Natural killer cell treated with Interleukin-12 subunit alpha and Interleukin-12 subunit beta and Interleukin-15 and Interleukin-18, amount 100 ng/mL, for 72 hours (primary cell): ENCODE results near the gene IL15. TPM values are rescaled to one million over a fixed set of nuclear protein-coding genes. Genes with fewer than 3 reads are reported as not detected.
A peak's percentile ranks its signal among the peaks of the same experiment; 100 is the strongest.
"Not testable (repeated sequence)": the region's sequence is repeated elsewhere in the genome, so short reads cannot be mapped to it uniquely, and the experiment has no call there.

Source experiments
- ATAC-seq, 2 donors: fragments of 150-1000 bp; cut with Tn5 transposase in 1 of 2; sonication (Bioruptor Pico), chemical (Tn5 transposase) in 1 of 2; 2 replicates each; pipeline ENCODE4 v1.10.0; 2021
- DNase-seq: peaks from one replicate; pipeline ENCODE4 v3.0.0; 2022; ENCODE audit warnings: low spot score
- H3K27ac Mint-ChIP-seq, 2 donors: 1 replicate in 1 of 2; 2 replicates in 1 of 2; pipeline ENCODE4 v1.8.0; 2022; ENCODE audit warnings: mixed read lengths in 2 of 2, mild to moderate bottlenecking in 1 of 2, moderate library complexity in 1 of 2
- H3K27me3 Mint-ChIP-seq, 2 donors: 1 replicate in 1 of 2; 2 replicates in 1 of 2; pipeline ENCODE4 v1.8.0; 2022; ENCODE audit warnings: mixed read lengths in 2 of 2
- H3K36me3 Mint-ChIP-seq: one replicate; pipeline ENCODE4 v1.8.0; 2022; ENCODE audit warnings: mixed read lengths
- H3K4me1 Mint-ChIP-seq, 2 donors: 1 replicate in 1 of 2; 2 replicates in 1 of 2; pipeline ENCODE4 v1.8.0; 2022; ENCODE audit warnings: low read depth in 2 of 2, mixed read lengths in 2 of 2, mild to moderate bottlenecking in 1 of 2
- H3K4me3 Mint-ChIP-seq: one replicate; pipeline ENCODE4 v1.8.0; 2022; ENCODE audit warnings: mixed read lengths
- H3K9me3 Mint-ChIP-seq: 2 replicates; pipeline ENCODE4 v1.8.0; 2022; ENCODE audit warnings: mixed read lengths
- total RNA-seq, 2 donors: library from RNA; stranded (reverse); gene quantifications; one replicate each; pipeline ENCODE4 v1.2.3, GENCODE V29; 2022

The IL15 gene
- total RNA-seq, 2 donors from 2014 or later = 4.7 to 7.2 TPM

DNA sequence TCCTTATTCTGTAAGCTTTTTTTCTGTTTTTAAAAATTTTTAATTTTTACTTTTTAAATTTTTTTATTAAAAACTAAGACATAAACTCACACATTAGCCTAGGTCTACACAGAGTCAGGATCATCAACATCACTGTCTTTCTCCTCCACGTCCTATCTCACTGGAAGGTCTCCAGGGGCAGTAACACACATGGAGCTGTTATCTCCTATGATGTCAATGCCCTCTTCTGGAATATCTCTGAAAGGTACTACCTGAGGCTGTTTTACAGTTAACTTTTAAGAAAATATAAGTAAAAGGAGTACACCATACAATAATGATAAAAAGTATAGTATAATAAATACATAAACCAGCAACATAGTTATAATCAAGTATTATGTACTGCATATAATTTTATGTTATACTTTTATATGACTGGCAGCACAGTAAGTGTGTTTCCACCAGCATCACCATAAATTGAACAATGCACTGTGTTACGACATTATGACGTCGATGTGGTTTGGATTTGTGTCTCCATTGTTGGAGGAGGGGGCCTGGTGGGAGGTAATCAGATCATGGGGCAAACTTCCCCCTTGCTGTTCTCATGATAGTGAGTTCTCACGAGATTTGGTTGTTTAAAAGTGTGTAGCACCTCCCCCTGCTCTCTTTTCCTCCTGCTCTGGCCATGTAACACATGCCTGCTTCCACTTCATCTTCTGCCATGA, 21.3 kb downstream of the IL15 start:
- H3K4me3 Mint-ChIP-seq = no peak overlapping the region
- DNase-seq (no peak), ATAC-seq (no peak)
- H3K27ac Mint-ChIP-seq = peak overlapping the region in 1 of 2 donors; percentile 23
- H3K36me3 Mint-ChIP-seq = no peaks in the 10 kb centered on the region
- no peaks in the 10 kb centered on the region for H3K27me3 Mint-ChIP-seq
- peaks cover 21 to 25% of the 10 kb centered on the region in 2 donors for H3K4me1 Mint-ChIP-seq
- no peaks in the 10 kb centered on the region for H3K9me3 Mint-ChIP-seq

DNA sequence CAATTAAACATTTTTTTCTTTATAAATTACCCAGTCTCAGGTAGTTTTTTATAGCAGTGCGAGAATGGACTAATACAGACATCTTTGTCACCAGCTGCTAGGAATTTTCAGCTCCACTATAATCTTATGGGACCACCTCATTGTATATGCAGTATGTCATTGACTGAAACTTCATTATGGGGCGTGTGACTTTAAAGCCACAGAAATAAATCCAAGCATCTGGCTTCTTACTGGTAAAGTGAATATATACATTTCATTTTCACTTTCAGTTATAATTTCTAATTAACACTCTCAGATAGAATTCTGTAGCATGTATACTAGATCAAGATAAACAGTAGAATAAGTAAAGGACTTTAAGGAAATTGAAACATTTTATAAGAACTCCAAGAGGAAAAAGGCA, 21.9 kb downstream of the IL15 start:
- H3K9me3 Mint-ChIP-seq = no peaks in the 10 kb centered on the region
- peaks cover 21 to 25% of the 10 kb centered on the region in 2 donors for H3K4me1 Mint-ChIP-seq
- no peak overlapping the region for H3K4me3 Mint-ChIP-seq
- H3K27ac Mint-ChIP-seq = peak overlapping the region in 1 of 2 donors; percentile 23
- H3K36me3 Mint-ChIP-seq = no peaks in the 10 kb centered on the region
- ATAC-seq = no peak
- DNase-seq = no peak
- no peaks in the 10 kb centered on the region for H3K27me3 Mint-ChIP-seq

DNA sequence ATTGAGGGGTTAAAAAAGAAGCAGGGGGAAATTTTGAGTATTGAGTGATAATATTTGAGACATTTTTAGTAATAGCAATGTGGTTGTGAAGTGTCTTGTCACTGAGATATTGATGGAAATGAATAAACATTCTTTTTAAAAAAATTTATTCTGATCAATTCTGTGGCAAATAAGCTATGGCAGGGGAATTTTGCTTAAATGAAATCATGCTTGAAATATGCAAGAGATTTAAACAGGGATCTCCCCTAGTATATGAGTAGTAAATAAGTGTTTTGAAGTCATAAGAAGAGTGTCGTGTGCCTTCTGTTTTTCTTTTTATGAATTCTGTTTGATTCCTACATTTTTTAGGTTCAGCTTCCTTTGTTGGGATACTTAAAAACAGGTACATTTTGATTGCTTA, 23.2 kb downstream of the IL15 start:
- Mint-ChIP-seq H3K27ac (peak overlapping the region in 1 of 2 donors; percentile 62), H3K4me3 (no peak overlapping the region), H3K36me3 (no peaks in the 10 kb centered on the region), H3K4me1 (peaks cover 21 to 25% of the 10 kb centered on the region in 2 donors), H3K27me3 (no peaks in the 10 kb centered on the region), H3K9me3 (no peaks in the 10 kb centered on the region)
- no peak for ATAC-seq
- no peak for DNase-seq

DNA sequence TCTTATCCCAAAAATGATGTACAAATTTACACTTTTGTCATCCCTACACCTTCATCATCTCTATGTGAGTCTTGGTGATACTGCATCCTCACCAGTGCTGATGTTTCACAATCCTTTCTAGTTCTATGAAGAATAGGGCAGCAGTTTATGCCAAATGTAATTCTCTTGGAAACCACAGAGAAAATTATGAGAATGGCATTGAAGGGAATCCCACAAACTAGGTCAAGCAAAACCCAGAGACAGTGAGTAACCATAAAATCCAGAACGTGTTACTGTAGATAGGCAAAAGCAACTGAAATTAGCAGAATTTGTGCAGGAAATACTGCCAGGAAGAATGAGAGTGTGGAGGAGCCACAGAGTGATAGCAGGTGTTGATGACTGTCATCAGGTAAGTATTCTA, 24.5 kb downstream of the IL15 start:
- DNase-seq = no peak
- no peaks in the 10 kb centered on the region for H3K9me3 Mint-ChIP-seq
- ATAC-seq = peak; percentile 53 to 73
- no peaks in the 10 kb centered on the region for H3K36me3 Mint-ChIP-seq
- peaks cover 21 to 25% of the 10 kb centered on the region in 2 donors for H3K4me1 Mint-ChIP-seq
- H3K27ac Mint-ChIP-seq = no peak overlapping the region
- H3K4me3 Mint-ChIP-seq = peak overlapping the region; percentile 0
- H3K27me3 Mint-ChIP-seq = no peaks in the 10 kb centered on the region

GRCh38 chr4:141668200-141668910, 32.0 kb downstream of the IL15 start:
- Mint-ChIP-seq H3K9me3 (peaks cover 3% of the 10 kb centered on the region), H3K27ac (no peak overlapping the region), H3K4me3 (no peak overlapping the region), H3K4me1 (peaks cover 0 to 10% of the 10 kb centered on the region in 2 donors), H3K36me3 (no peaks in the 10 kb centered on the region), H3K27me3 (no peaks in the 10 kb centered on the region)
- no peak for DNase-seq
- no peak for ATAC-seq

DNA sequence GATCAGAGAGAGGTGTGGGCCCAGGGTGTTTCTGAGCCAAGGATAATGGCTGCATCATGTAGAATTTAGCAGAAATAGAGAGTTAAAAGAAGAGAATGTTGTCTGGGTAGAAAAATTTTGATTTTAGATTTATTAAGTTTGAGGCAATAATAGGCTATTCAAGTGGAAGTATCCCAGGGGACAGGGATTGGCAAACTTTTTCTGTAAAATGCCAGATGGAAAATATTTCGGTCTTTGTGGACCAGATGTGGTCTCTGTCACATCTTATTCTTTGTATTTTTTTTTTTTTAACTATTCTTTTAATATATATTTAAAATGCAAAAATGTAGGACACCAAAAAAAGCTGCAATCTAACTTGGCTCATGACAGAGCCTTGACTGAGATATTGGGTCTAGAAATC, 33.1 kb downstream of the IL15 start:
- peaks cover 3% of the 10 kb centered on the region for H3K9me3 Mint-ChIP-seq
- no peaks in the 10 kb centered on the region for H3K36me3 Mint-ChIP-seq
- no peaks in the 10 kb centered on the region for H3K27me3 Mint-ChIP-seq
- ATAC-seq = no peak
- DNase-seq = no peak
- no peak overlapping the region for H3K27ac Mint-ChIP-seq
- H3K4me1 Mint-ChIP-seq = peaks cover 0 to 8% of the 10 kb centered on the region in 2 donors
- H3K4me3 Mint-ChIP-seq = no peak overlapping the region

GRCh38 chr4:141675384-141675783, 39.0 kb downstream of the IL15 start:
- Mint-ChIP-seq H3K36me3 (no peaks in the 10 kb centered on the region), H3K4me3 (no peak overlapping the region), H3K4me1 (peaks cover 15 to 16% of the 10 kb centered on the region in 2 donors), H3K27me3 (no peaks in the 10 kb centered on the region), H3K27ac (peak overlapping the region in 1 of 2 donors; percentile 28), H3K9me3 (no peaks in the 10 kb centered on the region)
- ATAC-seq = peak in 1 of 2 donors; percentile 56
- no peak for DNase-seq

DNA sequence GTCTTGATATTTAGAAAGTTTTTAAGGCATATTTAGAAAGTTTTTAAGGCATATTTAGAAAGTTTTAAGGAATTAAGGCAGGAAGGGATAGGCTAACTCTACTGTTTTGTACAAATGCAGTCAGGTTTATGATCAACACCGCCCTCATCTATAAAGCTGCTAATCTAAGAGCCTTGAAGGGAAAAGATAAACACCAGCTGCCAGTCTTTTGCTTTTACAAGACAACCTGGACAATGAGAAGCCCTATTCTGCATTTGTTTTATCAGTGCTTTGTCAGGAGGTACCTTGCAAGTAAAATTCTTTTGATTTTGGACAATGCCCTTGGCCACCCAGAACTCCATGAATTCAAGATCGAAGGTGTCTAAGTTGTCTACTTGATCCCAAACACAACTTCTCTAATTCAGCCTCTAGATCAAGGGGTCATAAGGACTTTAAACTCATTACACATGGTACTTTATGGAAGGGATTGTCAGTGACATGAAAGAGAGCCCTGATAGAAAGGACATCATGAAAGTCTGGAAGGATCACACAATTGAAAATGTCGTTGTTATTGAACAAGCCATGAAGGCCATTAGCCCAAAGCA, 39.8 kb downstream of the IL15 start:
- H3K4me3 Mint-ChIP-seq = no peak overlapping the region
- H3K27me3 Mint-ChIP-seq = no peaks in the 10 kb centered on the region
- H3K27ac Mint-ChIP-seq = peak overlapping the region in 1 of 2 donors; percentile 47
- ATAC-seq = no peak
- peaks cover 15 to 16% of the 10 kb centered on the region in 2 donors for H3K4me1 Mint-ChIP-seq
- H3K9me3 Mint-ChIP-seq = no peaks in the 10 kb centered on the region
- no peaks in the 10 kb centered on the region for H3K36me3 Mint-ChIP-seq
- DNase-seq = no peak

GRCh38 chr4:141680060-141680459, 43.7 kb downstream of the IL15 start:
- H3K36me3 Mint-ChIP-seq = no peaks in the 10 kb centered on the region
- peaks cover 12 to 15% of the 10 kb centered on the region in 2 donors for H3K4me1 Mint-ChIP-seq
- H3K9me3 Mint-ChIP-seq = no peaks in the 10 kb centered on the region
- no peak for ATAC-seq
- no peak overlapping the region for H3K4me3 Mint-ChIP-seq
- DNase-seq = no peak
- no peaks in the 10 kb centered on the region for H3K27me3 Mint-ChIP-seq
- H3K27ac Mint-ChIP-seq = no peak overlapping the region

DNA sequence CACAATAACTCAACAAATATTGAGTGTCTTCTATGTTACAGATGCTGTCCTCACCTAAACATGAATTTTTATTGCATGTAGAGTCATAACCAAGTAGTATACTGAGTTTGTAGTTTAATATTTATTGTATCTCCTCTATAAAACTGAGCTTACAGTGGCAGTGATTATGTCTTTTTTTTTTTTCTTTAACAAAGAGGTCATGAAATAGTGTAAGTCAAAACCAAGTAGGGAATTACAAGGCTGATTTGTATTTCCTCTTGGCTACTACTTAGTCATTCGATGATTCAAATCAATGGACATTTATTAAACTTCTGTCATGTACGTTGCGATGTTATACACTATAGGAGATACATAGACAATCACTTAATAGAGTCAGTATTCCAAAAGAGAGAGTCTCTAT, 48.4 kb downstream of the IL15 start:
- H3K4me1 Mint-ChIP-seq = no peaks in the 10 kb centered on the region
- no peak overlapping the region for H3K4me3 Mint-ChIP-seq
- ATAC-seq = no peak
- DNase-seq = no peak
- H3K9me3 Mint-ChIP-seq = no peaks in the 10 kb centered on the region
- no peak overlapping the region for H3K27ac Mint-ChIP-seq
- no peaks in the 10 kb centered on the region for H3K27me3 Mint-ChIP-seq
- H3K36me3 Mint-ChIP-seq = no peaks in the 10 kb centered on the region

- ATAC-seq (peak in 1 of 2 donors; percentile 72), DNase-seq (no peak)
- H3K27me3 Mint-ChIP-seq = no peaks in the 10 kb centered on the region
- H3K4me3 Mint-ChIP-seq = no peak overlapping the region
- H3K4me1 Mint-ChIP-seq = no peaks in the 10 kb centered on the region
- H3K9me3 Mint-ChIP-seq = no peaks in the 10 kb centered on the region
- H3K36me3 Mint-ChIP-seq = no peaks in the 10 kb centered on the region
- H3K27ac Mint-ChIP-seq = no peak overlapping the region
These were observed 49.9 kb downstream of the IL15 start for GRCh38 chr4:141686146-141686775.

GRCh38 chr4:141686879-141687278, 50.5 kb downstream of the IL15 start:
- H3K27ac Mint-ChIP-seq = no peak overlapping the region
- DNase-seq = no peak
- no peaks in the 10 kb centered on the region for H3K9me3 Mint-ChIP-seq
- no peaks in the 10 kb centered on the region for H3K36me3 Mint-ChIP-seq
- H3K4me1 Mint-ChIP-seq = no peaks in the 10 kb centered on the region
- no peaks in the 10 kb centered on the region for H3K27me3 Mint-ChIP-seq
- no peak for ATAC-seq
- H3K4me3 Mint-ChIP-seq = no peak overlapping the region

DNA sequence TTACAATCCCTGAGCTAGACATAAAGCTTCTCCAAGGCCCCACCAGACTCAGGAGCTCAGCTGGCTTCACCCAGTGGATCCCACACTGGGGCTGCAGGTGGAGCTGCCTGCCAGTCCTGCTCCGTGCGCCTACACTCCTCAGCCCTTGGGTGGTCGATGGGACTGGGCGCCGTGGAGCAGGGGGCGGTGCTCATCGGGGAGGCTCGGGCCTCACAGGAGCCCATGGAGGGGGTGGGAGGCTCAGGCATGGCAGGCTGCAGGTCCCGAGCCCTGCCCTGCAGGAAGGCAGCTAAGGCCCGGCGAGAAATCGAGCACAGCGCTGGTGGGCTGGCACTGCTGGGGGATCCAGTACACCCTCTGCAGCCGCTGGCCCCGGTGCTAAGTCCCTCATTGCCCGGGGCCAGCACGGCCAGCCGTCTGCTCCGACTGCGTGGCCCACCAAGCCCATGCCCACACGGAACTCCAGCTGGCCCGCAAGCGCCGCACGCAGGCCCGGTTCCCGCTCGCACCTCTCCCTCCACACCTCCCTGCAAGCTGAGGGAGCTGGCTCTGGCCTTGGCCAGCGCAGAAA, 53.4 kb downstream of the IL15 start:
- not testable (repeated sequence) for H3K4me3 Mint-ChIP-seq, H3K4me1 Mint-ChIP-seq, H3K27ac Mint-ChIP-seq, H3K27me3 Mint-ChIP-seq, ATAC-seq, DNase-seq, H3K9me3 Mint-ChIP-seq, H3K36me3 Mint-ChIP-seq
